Upper lobe of left lung (tissue), 4 donors: ENCODE measurements around the gene ARHGEF7.

Experiments
- CTCF ChIP-seq, 6 experiments: fragments of 450-650 bp in 4 of 6; fragments of 200-600 bp in 2 of 6; sonication (generic) in 2 of 6; IDR thresholded peaks; one replicate each; pipeline ENCODE4 v1.5.1; 2016 to 2019; ENCODE audit warnings: antibody characterized with exemption in 6 of 6
- EP300 ChIP-seq, 4 donors: sonication (generic); formaldehyde crosslinking; IDR thresholded peaks; one replicate each; pipeline ENCODE4 v1.5.1; 2017; ENCODE audit warnings: antibody characterized with exemption in 4 of 4, control low read depth in 2 of 4
- POLR2A ChIP-seq, 4 donors: fragments of 450-650 bp; IDR thresholded peaks; one replicate each; pipeline ENCODE4 v1.5.1; 2016 to 2017; ENCODE audit warnings: antibody characterized with exemption in 4 of 4, mild to moderate bottlenecking in 2 of 4

- TF ChIP-seq CTCF (IDR thresholded peaks at IDR 0.05) (no peak), POLR2A (IDR thresholded peaks at IDR 0.05) (no peak), EP300 (IDR thresholded peaks at IDR 0.05) (no peak)
Measured at GRCh38 chr13:111261326-111261725, 146.2 kb downstream of the ARHGEF7 start.
